ENCODE measurements around the gene CHST11.
"Not testable (repeated sequence)": the region's sequence is repeated elsewhere in the genome, so short reads cannot be mapped to it uniquely, and the experiment has no call there.

Gene CHST11

DNA sequence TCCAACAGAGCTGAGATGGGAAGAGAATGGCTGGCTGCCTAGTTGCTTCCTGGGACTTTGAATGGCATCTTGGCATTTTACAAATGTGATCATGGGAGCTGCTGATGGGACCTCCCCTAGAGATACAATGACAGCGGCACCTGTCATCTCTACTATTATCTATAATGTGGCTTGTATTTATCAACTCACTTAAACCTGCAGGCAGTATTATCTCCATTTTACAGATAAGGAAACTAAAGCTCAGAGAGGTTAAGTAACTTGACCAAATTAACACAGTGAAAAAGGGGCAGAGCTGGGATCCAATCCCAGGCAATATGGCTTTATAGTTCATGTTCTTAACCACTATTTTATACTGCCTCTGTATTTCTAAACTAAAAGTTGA is 111.7 kb downstream of the CHST11 start:
- DNase-seq, result no peak

DNA sequence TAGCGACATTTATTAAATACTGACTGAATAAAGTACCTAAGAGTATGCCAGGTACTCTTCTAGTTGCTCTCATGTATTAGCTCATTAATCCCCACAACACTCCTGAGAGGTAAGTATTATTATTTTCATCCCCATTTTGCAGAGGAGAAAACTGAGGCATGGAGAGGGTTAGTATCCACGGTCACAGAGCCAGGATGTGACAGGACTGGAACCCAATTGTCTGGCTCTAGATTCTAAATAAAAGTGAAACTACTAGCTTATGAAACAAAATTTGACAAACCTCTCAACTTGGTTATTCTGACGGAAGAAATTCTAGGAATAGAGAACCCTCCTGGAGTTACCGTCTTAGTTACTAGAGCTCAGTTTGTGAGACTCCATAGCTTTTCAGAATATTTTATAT is 112.2 kb downstream of the CHST11 start:
- DNase-seq, result no peak

DNA sequence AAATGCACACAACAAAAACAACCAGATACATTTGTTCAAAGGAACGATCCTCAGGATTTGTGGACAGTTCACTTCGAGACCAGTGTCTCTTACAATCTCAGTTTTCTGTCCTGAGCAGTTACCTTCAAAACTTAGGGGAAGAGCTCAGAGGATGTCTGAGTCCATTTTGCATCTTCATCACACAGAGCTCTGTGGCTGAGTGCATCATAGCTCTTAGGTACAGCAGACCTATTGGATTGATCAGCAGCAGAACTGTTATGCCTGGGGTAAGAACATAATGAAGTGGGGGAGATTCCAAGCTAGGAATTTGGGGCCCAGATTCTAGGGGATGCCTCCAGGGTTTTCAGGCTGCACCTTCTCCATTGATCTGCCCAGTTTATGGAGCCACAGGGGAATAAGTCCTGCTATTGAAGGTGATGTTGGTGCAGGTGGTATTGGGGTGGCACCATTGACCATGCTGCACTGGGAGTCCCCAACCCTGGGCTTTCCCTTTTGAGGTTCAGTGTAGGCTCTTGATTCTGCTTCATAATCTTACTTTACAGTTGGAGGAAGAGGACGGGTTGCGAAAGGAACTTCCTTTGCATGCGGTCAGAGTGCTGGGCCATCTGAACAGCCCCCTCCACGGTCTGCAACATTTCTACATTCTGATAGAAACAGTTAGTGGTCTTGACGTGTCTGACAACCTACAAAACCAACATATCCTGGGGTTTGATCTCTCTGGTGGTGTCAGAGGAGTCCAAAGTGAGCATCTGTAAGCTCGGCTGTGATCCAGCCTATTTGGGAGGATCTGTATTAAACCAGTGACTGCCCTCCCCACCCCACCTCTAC is 112.8 kb downstream of the CHST11 start:
- DNase-seq, result peak in 1 of 2 experiments; percentile 12

DNA sequence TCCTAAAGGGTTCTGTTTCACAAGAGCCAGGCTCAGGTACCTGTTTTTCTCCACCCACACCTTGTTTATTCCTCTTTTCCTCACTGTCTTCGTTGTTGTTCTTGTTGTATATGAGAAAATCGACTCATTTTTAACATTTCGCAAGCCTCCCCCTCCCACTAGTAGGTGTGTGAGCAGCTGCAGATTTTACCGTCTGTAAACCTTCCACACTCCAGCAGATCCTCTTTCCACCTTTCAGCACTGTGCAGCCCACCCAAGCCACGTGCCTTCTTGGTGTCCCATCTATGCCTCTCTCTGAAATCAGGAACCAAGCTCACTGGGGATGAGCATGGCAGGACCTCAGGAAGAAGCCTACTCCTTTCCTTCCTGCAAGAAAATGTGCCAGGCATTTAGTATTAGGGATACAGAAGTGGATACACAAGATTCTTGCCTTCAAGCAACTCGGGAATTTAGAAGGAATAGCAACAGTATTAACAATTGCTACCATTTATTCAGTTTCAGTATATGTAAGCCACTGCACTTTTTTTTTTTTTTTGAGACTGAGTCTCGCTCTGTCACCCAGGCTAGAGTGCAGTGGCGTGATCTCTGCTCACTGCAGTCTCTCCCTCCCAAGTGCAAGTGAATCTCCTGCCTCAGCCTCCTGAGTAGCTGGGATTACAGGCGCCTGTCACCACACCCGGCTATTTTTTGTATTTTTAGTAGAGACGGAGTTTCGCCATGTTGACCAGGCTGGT is 113.6 kb downstream of the CHST11 start:
- DNase-seq, result no peak

DNA sequence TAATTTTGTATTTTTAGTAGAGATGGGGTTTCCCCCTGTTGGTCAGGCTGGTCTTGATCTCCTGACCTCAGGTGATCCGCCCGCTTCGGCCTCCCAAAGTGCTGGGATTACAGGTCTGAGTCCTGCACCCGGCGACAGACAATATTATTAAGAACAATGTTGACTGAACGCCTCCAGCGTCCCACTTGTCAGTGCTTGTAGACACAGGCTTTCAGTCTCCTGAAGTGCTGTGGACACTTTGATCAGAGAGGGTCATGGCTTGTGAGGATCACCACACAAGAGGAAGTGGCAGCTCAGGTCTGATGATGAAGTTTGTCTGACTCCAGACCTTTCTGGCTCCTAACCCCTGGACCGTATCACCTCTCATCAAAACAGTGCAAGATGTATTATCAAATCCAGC is 114.6 kb downstream of the CHST11 start:
- DNase-seq, result no peak

DNA sequence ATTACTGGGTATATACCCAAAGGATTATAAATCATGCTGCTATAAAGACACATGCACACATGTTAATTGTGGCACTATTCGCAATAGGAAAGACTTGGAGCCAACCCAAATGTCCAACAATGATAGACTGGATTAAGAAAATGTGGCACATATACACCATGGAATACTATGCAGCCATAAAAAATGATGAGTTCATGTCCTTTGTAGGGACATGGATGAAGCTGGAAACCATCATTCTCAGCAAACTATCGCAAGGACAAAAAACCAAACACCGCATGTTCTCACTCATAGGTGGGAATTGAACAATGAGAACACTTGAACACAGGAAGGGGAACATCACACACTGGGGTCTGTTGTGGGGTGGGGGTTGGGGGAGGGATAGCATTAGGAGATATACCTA is 117.6 kb downstream of the CHST11 start:
- DNase-seq, result not testable (repeated sequence)

DNA sequence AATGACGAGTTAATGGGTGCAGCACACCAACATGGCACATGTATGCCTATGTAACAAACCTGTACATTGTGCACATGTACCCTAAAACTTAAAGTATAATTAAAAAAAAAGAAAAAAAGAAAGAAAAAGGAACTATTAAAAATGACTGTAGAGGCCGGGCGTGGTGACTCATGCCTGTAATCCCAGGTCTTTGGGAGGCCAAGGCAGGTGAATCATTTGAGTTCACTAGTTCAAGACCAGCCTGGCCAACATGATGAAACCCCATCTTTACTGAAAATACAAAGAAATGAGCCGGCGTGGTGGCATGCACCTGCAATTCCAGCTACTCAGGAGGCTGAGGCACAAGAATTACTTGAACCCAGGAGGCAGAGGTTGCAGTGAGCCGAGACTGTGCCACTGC is 118.0 kb downstream of the CHST11 start:
- not testable (repeated sequence) for DNase-seq

DNA sequence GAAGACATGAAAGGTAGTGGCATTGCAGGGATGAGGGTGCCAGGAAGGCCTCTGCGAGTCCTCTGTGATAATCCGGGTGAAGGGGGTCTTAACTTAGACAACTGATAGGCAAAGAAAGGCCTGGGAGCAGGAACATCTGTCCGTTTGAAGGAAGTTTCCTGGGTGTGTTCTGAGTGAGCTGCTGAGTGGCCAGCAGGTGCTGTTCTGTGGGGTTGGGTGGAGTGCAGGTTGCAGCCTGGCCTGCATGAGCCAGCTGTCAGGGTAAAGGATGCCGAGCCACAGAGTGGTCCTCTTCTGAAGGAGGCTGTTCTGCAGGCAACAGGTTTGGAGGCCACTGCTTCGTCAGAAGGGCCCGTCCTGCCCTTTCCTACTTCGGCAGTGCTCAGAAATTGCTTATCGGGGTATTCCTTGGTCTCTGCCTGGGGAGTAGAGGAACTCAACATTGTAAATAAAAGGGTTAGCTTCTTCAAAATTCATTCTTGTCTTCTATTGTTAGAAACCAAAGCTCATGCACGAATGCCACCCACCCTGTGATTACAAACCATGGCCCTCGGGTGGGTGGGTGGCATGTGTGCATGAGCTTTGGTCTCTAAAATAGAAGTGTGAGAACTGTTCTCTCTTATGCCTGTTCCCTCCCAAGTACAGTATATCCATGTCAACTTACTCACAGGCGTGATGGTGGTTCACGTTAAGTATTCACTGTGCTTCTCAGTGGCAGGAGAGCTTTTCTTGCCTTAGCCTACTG is 118.9 kb downstream of the CHST11 start:
- DNase-seq, result no peak

DNA sequence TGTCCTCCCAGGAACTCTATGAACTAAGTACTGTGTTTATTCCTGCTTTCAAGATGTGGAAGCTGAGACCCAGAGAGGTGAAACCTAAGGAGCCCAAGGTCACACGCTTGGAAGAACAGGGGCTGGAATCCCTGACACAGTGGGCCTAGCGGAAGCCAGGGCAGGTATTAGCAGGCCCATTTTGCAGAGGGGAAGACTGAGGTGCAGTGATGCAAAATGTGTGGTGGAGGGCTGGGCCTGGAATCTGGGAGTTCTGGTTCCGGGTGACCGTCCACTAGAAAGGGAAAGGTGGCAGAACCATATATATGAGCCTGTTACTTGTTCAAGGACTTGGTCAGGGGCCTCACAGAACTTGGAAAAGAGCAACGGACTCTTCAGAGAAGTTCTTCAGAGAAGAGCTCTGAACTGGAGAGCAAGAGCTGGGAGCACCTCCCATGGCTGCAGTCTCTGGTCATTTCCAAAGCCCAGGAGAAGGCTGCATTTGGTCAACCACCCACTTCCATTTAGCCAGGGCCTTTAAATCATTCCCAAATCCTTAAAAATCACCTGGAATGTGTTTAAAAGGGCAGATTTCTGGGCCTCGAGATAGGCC is 119.5 kb downstream of the CHST11 start:
- DNase-seq, result no peak

DNA sequence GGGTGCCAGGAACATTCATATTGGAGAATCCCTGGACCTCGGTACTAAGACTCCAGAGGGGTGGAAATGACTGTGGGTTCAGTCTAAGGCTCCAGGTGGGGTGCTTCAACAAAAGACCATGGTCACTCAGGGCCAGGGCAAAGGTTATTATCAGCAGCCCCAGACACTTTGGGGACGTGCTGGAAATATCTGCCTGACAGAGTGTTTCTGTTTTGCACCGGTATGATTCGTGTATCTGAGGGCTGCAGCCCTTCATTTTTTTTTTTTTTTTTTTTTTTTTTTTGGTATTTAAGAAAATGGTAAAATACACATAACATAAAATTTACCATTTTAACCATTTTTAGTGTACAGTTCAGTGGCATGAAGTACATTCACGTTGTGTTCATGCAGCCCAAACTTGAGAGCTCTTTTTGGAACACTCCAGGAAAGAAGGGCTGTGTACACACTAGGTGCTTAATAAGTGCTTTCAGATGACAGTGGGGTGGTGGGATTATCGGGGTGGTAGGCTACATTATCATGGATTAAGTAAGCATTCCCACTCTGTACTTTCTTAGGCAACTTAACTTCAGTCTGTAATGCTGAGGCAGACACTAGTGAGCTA is 120.3 kb downstream of the CHST11 start:
- no peak for DNase-seq

DNA sequence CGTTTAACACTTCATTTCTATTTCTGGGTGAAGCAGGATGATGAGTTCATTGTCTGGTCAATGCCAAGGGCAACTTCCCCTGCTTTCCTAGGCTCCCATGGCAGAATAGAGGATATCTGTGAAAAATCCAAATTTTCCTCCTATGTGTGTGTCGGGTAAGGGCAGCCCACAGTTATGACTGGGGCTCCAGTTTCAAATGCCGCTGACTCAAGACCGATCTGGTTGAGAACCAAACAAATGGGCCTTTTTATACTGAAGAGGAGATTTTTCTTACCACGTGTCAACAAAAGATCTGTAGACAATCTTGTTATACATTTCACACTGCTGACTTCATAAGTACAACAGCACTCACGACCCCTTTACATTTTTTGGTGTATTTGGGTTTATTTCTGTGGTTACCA is 120.8 kb downstream of the CHST11 start:
- no peak for DNase-seq

DNA sequence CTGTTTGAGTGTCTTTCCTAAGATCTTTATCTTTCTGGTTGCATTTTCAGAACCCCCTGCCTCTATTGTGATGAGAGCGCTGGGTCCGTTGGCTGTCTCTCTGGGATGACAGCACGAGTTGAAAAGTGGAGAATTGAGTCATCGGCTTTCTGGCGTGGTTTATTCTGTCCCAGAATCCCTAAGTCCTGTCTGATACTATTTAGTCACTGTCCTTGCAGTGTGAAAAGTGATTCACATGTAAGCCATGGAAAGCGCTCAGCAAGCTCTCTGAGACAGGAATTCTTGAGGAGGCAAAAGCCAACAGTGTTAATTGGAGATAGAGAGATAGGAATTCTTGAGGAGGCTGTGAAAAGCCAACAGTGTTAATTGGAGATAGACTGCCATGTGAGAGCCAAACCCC is 121.7 kb downstream of the CHST11 start:
- no peak for DNase-seq

DNA sequence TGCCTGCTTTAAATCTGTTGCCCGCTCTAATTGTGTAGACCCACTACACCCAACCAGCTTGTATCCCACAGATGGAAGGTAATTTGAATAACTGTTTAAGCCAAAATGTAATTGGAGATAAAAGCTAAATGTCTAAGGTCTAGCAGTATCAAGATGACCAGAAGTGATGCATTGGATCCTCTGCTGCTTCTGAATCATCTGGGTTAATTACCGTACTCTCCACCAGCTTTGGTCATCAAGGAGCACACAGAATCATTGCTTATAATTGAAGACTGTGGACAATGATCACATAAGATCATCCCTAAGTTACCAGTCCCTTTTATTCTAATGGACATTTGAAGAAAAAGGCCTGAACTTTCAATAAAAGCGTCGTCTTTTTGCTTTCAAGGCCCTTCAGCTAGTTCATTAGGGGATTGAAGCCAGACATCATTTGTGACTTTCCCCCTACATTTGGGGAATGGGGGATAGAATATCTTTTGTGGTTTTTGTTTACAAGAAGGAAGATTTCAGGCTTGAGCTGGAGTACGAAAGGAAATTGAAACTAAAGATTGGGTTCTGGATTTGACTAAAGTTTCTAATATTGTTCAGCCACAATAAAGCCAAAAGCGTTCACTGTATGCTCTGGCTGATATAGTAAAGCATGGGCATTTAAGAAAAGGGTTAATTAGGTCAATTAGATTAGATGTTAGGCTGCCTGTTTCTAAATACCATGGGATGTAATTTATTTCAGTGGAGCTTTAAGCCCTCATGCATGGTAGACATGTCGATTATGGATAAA is 123.2 kb downstream of the CHST11 start:
- DNase-seq, result no peak

DNA sequence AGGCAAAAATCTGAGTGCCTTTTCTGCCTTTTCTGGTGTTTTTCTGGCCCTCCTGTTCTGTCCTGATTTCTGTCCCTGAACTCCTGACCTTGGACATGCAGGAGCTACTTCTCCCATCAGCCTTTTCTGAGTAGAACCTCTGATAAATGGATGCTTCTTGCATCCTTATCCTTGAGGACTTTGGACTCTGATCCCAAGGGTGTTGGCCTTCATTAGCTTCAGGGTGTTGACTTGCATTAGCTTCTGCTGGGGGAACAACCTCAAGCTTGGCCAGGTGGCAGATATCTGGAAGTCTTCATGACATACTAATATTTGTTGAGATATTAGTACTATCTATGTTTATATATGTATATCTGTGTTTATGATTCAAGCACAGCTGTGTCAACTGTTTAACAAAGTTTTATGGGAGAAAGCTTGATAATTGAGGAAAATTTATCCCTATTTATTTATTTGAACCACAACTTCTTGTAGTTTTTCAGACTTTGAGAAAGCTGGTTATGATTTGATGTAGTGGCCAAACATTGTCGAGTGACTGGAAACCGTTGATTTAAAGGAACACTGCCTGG is 124.3 kb downstream of the CHST11 start:
- no peak for DNase-seq

DNA sequence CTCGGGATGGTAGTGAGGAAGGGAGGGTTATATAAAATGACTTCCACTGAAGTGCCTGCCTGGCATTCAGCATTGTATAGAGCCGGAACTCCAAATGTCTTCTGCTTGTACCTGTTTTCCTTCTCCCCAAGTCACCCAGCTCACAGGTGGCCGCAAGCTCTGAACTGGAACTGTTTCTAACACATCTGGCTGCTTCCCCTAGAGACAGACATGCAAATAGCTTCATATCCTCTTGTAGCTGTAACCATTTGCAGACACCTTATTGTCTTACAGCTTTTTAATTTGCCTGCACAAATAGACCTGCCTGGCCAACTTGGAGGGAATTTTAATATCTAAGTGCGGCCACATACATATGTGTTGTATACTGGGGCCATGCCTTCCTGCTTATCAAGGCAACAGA is 126.0 kb downstream of the CHST11 start:
- DNase-seq, result no peak

DNA sequence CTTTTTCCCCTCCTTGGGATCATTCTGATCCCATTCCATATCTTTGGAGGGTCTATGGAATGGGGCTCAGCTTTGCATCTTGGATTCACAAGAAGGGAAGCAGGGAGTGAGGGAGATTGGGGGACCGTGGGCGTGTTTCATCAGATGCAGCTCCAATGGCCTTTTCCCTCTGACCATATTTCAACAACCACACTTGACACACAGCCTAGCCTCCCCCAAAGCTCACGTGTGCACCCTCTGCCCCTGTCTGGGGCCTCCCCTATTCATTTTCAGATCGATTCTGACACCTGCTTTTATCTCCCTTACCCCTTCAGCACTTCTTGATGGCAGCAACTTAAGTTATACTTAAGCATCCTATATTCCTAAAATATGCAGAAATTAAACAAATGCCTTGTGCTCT is 126.6 kb downstream of the CHST11 start:
- no peak for DNase-seq

DNA sequence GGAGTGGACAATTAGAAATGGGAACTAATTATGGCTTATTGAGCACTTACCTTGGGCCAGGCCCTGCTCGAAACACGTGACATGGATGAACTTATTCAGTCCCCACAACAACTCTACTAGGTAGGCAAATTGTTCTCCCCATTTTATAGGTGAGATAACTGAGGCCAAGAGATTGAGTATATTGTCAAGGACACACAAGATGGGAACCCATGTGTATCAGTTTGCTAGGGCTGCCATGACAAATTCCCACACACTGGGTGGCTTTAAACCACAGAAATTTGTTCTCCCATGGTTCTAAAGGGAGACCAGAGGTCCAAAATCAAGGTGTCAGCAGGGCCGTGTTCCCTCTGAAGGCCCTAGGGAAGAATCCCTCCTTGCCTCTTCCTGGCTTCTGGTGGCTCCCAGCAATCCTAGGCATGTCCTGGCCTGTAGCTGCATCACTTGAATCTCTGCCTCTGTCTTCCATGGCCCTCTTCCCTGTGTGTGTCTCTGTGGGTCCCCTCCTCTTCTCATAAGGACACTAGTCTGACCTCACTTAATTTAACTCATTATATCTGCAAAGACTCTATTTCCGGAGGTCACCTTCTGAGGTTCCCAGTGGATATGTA is 128.8 kb downstream of the CHST11 start:
- no peak for DNase-seq

DNA sequence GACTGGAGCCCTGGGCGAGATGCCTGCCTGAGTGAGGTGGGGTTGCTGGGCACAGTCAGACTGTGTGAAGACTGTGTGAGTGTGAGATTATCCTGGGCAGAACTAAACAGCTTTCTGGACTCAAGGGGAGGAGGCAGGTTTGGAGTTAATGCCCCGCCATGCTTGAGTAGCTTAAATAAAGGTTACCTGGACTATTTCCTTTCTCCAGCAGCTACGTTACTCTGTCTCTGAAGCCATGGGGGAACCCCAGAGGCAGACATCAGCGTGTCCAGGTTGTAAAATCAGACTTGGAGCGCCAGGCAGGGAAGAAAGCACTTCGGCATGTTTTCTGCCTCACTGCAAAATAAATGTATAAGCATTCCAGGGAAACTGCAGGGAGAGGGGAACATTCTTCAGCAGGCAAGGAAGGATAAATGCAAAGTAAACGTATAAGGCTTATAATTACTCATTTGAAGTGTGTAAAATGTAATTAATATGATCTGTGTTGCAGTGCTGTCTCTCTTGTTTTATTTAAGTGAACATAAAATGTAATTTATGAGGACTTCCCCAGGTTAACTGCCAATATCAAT is 129.7 kb downstream of the CHST11 start:
- no peak for DNase-seq

DNA sequence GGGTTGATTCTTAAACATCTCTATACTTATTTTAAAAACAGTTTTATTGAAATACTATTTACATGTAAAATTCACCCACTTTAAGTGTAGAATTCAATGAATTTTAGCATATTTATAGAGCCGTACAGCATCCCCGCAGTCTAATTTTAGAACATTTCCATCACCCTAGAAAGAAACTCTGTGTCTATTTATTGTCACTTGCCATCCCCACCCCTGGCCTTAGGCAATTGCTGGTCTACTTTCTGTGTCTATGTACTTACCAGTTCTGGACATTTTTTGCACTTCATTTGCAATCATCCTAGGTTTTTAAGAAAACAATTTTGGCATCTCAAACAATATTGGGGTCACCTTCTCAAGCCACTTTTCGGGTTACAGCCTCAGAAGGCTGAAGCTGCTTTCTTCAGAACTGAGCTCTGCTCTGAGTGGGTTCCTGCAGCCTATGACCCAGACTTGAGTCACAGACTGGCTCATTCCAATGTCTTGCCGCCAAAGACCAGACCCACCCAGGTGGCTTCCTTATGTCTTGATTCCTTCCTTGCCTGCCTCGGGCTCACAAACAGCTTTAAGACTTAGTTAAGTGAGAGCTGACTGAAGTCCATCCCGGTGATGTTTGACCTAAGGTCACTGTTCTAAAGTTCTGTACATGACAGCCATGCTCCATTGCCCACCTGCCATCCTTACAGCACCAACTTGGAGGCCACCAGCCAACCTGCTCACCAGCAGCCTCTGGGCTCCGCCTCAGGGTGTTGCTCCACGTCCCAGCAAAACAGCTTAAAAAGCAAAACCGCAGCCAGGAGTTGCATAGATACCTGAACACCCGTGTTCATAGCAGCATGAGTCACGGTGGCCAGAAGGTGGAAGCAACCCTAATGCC is 131.5 kb downstream of the CHST11 start:
- DNase-seq, result no peak
